OCI-LY7 (cell line): ENCODE data around the gene ADAM12. TPM values are rescaled to one million over a fixed set of nuclear protein-coding genes. Genes with fewer than 3 reads are reported as not detected.

Experiments used
- BruUV-seq: library from RNA; stranded (reverse); fragments of 400-500 nt; replicated peaks from 2 replicates; lab custom pipeline; 2021; lab: Mats Ljungman, UMichigan
- CTCF ChIA-PET: fragments of 300-600 bp; sonication (Branson Sonifier 250); formaldehyde crosslinking; loops from one replicate; lab custom pipeline; 2022; ENCODE audit warnings: antibody characterized with exemption; ENCODE audit not compliant: unreplicated experiment; lab: Charles Lee
- POLR2A ChIA-PET: fragments of 300-600 bp; sonication (Branson Sonifier 250); formaldehyde crosslinking; loops from one replicate; lab custom pipeline; 2022; ENCODE audit warnings: antibody characterized with exemption; lab: Charles Lee
- DNase-seq: peaks from one replicate; pipeline ENCODE4 v3.0.0-alpha.2; 2015; ENCODE audit warnings: low spot score
- H2AFZ ChIP-seq: fragments of 200-600 bp; sonication (generic), shearing (Covaris generic); 2 replicates; pipeline ENCODE4 v1.6.1; 2014; ENCODE audit warnings: mild to moderate bottlenecking, antibody characterized with exemption, low read length, moderate library complexity
- H3K27ac ChIP-seq: fragments of 200-600 bp; sonication (generic); 2 replicates; pipeline ENCODE4 v1.5.1; 2014; ENCODE audit warnings: mixed run types, low read depth, mild to moderate bottlenecking, moderate library complexity, low read length, inconsistent platforms; ENCODE audit not compliant: poor library complexity, severe bottlenecking
- H3K36me3 ChIP-seq: fragments of 200-600 bp; sonication (generic); 2 replicates; pipeline ENCODE4 v1.6.1; 2014; ENCODE audit warnings: mild to moderate bottlenecking, antibody characterized with exemption, low read length, moderate library complexity, mixed read lengths; ENCODE audit not compliant: insufficient read depth
- H3K4me1 ChIP-seq: fragments of 200-600 bp; sonication (generic); 2 replicates; pipeline ENCODE4 v1.5.1; 2014; ENCODE audit warnings: mild to moderate bottlenecking, low read length; ENCODE audit not compliant: insufficient read depth, poor library complexity, severe bottlenecking
- H3K4me2 ChIP-seq: fragments of 200-600 bp; sonication (generic); 2 replicates; pipeline ENCODE4 v1.6.1; 2014; ENCODE audit warnings: mild to moderate bottlenecking, low read length
- H3K4me3 ChIP-seq: fragments of 200-600 bp; sonication (generic); 2 replicates; pipeline ENCODE4 v1.5.1; 2014; ENCODE audit warnings: mild to moderate bottlenecking, low read depth, low read length; ENCODE audit not compliant: poor library complexity, severe bottlenecking
- H3K79me2 ChIP-seq: fragments of 200-600 bp; sonication (generic); 2 replicates; pipeline ENCODE4 v1.6.1; 2016; ENCODE audit warnings: low read depth, mild to moderate bottlenecking, low read length, moderate library complexity, mixed read lengths; ENCODE audit not compliant: insufficient read depth
- H3K9me2 ChIP-seq: fragments of 200-600 bp; sonication (generic); 2 replicates; pipeline ENCODE4 v1.6.1; 2016; ENCODE audit warnings: mild to moderate bottlenecking, low read length, mixed read lengths; ENCODE audit not compliant: insufficient read depth
- H3K9me3 ChIP-seq: fragments of 200-600 bp; sonication (generic); 2 replicates; pipeline ENCODE4 v1.6.1; 2014; ENCODE audit warnings: mild to moderate bottlenecking, mixed run types, low read length, mixed read lengths
- H4K20me1 ChIP-seq: fragments of 200-600 bp; sonication (generic); 2 replicates; pipeline ENCODE4 v1.6.1; 2014; ENCODE audit warnings: mild to moderate bottlenecking, antibody characterized with exemption, low read length, moderate library complexity, mixed read lengths; ENCODE audit not compliant: insufficient read depth
- EZH2phosphoT487 ChIP-seq: fragments of 200-600 bp; sonication (generic); IDR thresholded peaks from 2 replicates; pipeline ENCODE4 v1.6.1; 2018; ENCODE audit warnings: low read depth, borderline replicate concordance, mild to moderate bottlenecking, mixed run types, antibody characterized with exemption, low read length, moderate library complexity, mixed read lengths
- intact Hi-C: fragments of 100-400 bp; cut with micrococcal nuclease; formaldehyde crosslinking; loops from one replicate; pipeline ENCODE4 v1.10.0; 2022; ENCODE audit not compliant: unreplicated experiment
- total RNA-seq, 2 experiments: library from RNA; depleted of rRNA in 1 of 2; stranded (reverse); fragments of >200 nt in 1 of 2; shearing (Covaris generic) in 1 of 2; gene quantifications; 2 replicates each; pipeline ENCODE4 v1.2.3, GENCODE V29; 2014 to 2022
- TF ChIP-seq, protein P1 (sequence below): fragments of 200-600 bp; sonication (generic); conservative IDR thresholded peaks from 2 replicates; pipeline ENCODE4 v1.5.1; 2014; ENCODE audit warnings: mild to moderate bottlenecking, antibody characterized with exemption, low read length, moderate library complexity, mixed read lengths

The ADAM12 gene
- total RNA-seq, 2 experiments from 2014 or later: 0.06 TPM; not detected in 1

DNA sequence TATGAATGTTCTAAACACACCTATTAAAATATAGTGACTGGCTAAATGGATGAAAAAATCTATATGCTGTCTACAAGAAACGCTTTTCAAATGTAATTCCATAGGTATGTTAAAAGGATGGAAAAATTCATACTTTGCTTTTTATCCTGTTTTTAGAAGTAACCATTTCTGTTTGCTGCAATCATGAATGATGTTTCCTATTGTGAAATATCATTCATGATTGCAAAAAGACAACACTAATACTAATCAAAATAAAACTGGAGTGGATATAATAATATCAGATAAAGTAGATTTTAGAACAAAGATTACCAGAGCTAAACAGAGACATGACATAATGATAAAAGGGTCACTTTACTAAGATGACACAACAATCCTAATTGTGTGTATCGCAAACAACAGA lies 353.7 kb downstream of the ADAM12 start:
- no TSS peak for BruUV-seq
- H3K4me1 ChIP-seq: no peaks in the 10 kb centered on the region
- POLR2A ChIA-PET: no interaction called here
- intact Hi-C loops: no loop called here
- CTCF ChIA-PET: no interaction called here
- DNase-seq: no peak
- no peaks in the 10 kb centered on the region for H3K36me3 ChIP-seq
- no peak for TF ChIP-seq EZH2phosphoT487
- TF ChIP-seq, protein P1, sequence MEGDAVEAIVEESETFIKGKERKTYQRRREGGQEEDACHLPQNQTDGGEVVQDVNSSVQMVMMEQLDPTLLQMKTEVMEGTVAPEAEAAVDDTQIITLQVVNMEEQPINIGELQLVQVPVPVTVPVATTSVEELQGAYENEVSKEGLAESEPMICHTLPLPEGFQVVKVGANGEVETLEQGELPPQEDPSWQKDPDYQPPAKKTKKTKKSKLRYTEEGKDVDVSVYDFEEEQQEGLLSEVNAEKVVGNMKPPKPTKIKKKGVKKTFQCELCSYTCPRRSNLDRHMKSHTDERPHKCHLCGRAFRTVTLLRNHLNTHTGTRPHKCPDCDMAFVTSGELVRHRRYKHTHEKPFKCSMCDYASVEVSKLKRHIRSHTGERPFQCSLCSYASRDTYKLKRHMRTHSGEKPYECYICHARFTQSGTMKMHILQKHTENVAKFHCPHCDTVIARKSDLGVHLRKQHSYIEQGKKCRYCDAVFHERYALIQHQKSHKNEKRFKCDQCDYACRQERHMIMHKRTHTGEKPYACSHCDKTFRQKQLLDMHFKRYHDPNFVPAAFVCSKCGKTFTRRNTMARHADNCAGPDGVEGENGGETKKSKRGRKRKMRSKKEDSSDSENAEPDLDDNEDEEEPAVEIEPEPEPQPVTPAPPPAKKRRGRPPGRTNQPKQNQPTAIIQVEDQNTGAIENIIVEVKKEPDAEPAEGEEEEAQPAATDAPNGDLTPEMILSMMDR: no peak
- no peak overlapping the region for H3K4me2 ChIP-seq
- no peaks in the 10 kb centered on the region for H3K79me2 ChIP-seq
- no peak overlapping the region for H3K27ac ChIP-seq
- H3K4me3 ChIP-seq: no peak overlapping the region
- H4K20me1 ChIP-seq: no peaks in the 10 kb centered on the region
- H3K9me2 ChIP-seq: no peaks in the 10 kb centered on the region
- H3K9me3 ChIP-seq: no peaks in the 10 kb centered on the region
- no peak overlapping the region for H2AFZ ChIP-seq

DNA sequence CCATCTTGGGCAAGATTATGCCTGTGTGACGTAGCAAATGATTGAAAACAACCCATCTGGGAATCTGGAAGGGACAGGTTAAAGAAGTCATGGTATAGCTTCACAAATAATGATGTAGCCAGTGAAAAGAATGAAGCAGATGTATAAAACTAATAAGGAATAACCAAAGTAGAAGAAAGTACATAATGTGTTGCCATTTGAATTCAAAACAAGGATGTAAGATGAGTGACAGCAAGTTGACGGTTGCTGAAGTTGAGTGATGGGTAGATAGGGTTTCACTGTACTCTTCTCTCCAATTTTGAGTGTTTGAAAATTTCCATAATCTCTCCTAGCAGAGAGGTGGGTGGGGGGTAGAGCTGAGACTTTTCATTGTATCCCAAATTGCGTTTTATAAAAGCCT lies 358.3 kb downstream of the ADAM12 start:
- Histone ChIP-seq H3K36me3 (no peaks in the 10 kb centered on the region), H3K4me1 (no peaks in the 10 kb centered on the region), H3K9me2 (no peaks in the 10 kb centered on the region), H2AFZ (no peak overlapping the region), H3K9me3 (no peaks in the 10 kb centered on the region), H3K27ac (no peak overlapping the region), H3K79me2 (no peaks in the 10 kb centered on the region), H4K20me1 (no peaks in the 10 kb centered on the region), H3K4me3 (no peak overlapping the region), H3K4me2 (no peak overlapping the region)
- TF ChIP-seq, protein P1: no peak
- no peak for TF ChIP-seq EZH2phosphoT487
- no peak for DNase-seq
- POLR2A ChIA-PET: no interaction called here
- intact Hi-C loops: no loop called here
- CTCF ChIA-PET: no interaction called here
- BruUV-seq: no TSS peak

DNA sequence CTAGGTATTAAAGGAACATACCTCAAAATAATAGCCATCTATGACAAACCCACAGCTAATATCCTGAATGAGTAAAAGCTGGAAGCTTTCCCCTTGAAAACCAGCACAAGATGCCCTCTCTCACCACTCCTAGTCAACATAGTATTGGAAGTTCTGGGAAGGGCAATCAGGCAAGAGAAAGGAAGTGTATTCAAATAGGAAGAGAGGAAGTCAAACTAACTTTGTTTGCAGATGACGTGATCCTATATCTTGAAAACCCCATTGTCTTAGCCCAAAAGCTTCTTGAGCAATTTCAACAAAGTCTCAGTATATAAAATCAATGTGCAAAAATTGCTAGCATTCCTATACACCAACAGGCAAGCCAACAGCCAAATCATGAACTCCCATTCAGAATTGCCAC lies 360.6 kb downstream of the ADAM12 start:
- Histone ChIP-seq H3K4me1 (no peaks in the 10 kb centered on the region), H4K20me1 (no peaks in the 10 kb centered on the region), H3K4me2 (no peak overlapping the region), H3K4me3 (no peak overlapping the region), H3K79me2 (no peaks in the 10 kb centered on the region), H3K9me3 (no peaks in the 10 kb centered on the region), H3K9me2 (no peaks in the 10 kb centered on the region), H3K36me3 (no peaks in the 10 kb centered on the region), H3K27ac (no peak overlapping the region), H2AFZ (no peak overlapping the region)
- CTCF ChIA-PET: no interaction called here
- BruUV-seq: no TSS peak
- no peak for DNase-seq
- POLR2A ChIA-PET: no interaction called here
- intact Hi-C loops: no loop called here
- TF ChIP-seq, protein P1: no peak
- TF ChIP-seq EZH2phosphoT487: no peak
